Calu3 (cell line): ENCODE data around the gene IL6ST. TPM values are rescaled to one million over a fixed set of nuclear protein-coding genes. Genes with fewer than 3 reads are reported as not detected.

Experiments used
- BruUV-seq: library from RNA; stranded (reverse); fragments of 400-500 nt; replicated peaks from 2 replicates; lab custom pipeline; 2021; lab: Mats Ljungman, UMichigan
- CTCF ChIA-PET: fragments of 300-600 bp; sonication (Branson Sonifier 250); formaldehyde crosslinking; loops from one replicate; lab custom pipeline; 2022; ENCODE audit warnings: antibody characterized with exemption; lab: Charles Lee
- DNase-seq: peaks from one replicate; pipeline ENCODE4 v3.0.0; 2022
- H3K27ac Mint-ChIP-seq: one replicate; pipeline ENCODE4 v1.8.0; 2022; ENCODE audit warnings: mixed read lengths; ENCODE audit not compliant: unreplicated experiment
- H3K27me3 Mint-ChIP-seq: one replicate; pipeline ENCODE4 v1.8.0; 2022; ENCODE audit warnings: mixed read lengths; ENCODE audit not compliant: unreplicated experiment
- H3K36me3 Mint-ChIP-seq: one replicate; pipeline ENCODE4 v1.8.0; 2022; ENCODE audit warnings: mild to moderate bottlenecking, moderate library complexity, mixed read lengths; ENCODE audit not compliant: insufficient read depth, unreplicated experiment
- H3K4me1 Mint-ChIP-seq: one replicate; pipeline ENCODE4 v1.8.0; 2022; ENCODE audit warnings: mild to moderate bottlenecking, low read depth, mixed read lengths; ENCODE audit not compliant: unreplicated experiment
- H3K4me3 Mint-ChIP-seq: one replicate; pipeline ENCODE4 v1.8.0; 2022; ENCODE audit warnings: mild to moderate bottlenecking, low read depth, moderate library complexity, mixed read lengths; ENCODE audit not compliant: unreplicated experiment
- H3K9me3 Mint-ChIP-seq: one replicate; pipeline ENCODE4 v1.8.0; 2022; ENCODE audit warnings: low read depth, mixed read lengths; ENCODE audit not compliant: unreplicated experiment
- CTCF ChIP-seq: fragments of 200-600 bp; IDR thresholded peaks from one replicate; pipeline ENCODE4 v1.8.0; 2022; ENCODE audit warnings: antibody characterized with exemption; ENCODE audit not compliant: unreplicated experiment
- intact Hi-C: fragments of 100-400 bp; cut with micrococcal nuclease; formaldehyde crosslinking; loops from one replicate; pipeline ENCODE4 v1.10.0; 2022; ENCODE audit not compliant: unreplicated experiment
- total RNA-seq: library from RNA; stranded (reverse); gene quantifications from 2 replicates; pipeline ENCODE4 v1.2.3, GENCODE V29; 2022

Gene IL6ST
- total RNA-seq, 1 experiment from 2014 or later, result 100 TPM

GRCh38 chr5:55923177-55923771 is 71.5 kb downstream of the IL6ST start:
- Mint-ChIP-seq H3K36me3 (no peaks in the 10 kb centered on the region), H3K4me1 (peaks cover 17% of the 10 kb centered on the region), H3K27me3 (no peaks in the 10 kb centered on the region), H3K4me3 (peak overlapping the region; percentile 5), H3K9me3 (no peaks in the 10 kb centered on the region), H3K27ac (no peak overlapping the region)
- no TSS peak for BruUV-seq
- TF ChIP-seq CTCF, result no peak
- intact Hi-C loops, result loop anchor here (5.0 to 10.0 kb wide), 2 partner anchors 211 to 578 kb away; partner anchors contain the start of gene SLC38A9
- CTCF ChIA-PET, result interaction anchor here (0.6 to 1.2 kb wide), 2 partner anchors 13 to 1615 kb away, joined by 3 to 5 read pairs; no protein-coding TSS in a partner anchor
- no peak for DNase-seq

GRCh38 chr5:55921617-55922016 is 73.1 kb downstream of the IL6ST start:
- Mint-ChIP-seq H3K27ac (no peak overlapping the region), H3K36me3 (no peaks in the 10 kb centered on the region), H3K9me3 (no peaks in the 10 kb centered on the region), H3K4me3 (no peak overlapping the region), H3K4me1 (peaks cover 17% of the 10 kb centered on the region), H3K27me3 (no peaks in the 10 kb centered on the region)
- no TSS peak for BruUV-seq
- TF ChIP-seq CTCF, result no peak
- intact Hi-C loops, result loop anchor here (5.0 to 10.0 kb wide), 2 partner anchors 209 to 577 kb away; partner anchors contain the start of gene SLC38A9
- no peak for DNase-seq
- CTCF ChIA-PET, result no interaction called here

GRCh38 chr5:55920784-55921183 is 74.0 kb downstream of the IL6ST start:
- peak; percentile 39 for TF ChIP-seq CTCF
- Mint-ChIP-seq H3K9me3 (no peaks in the 10 kb centered on the region), H3K36me3 (no peaks in the 10 kb centered on the region), H3K27ac (no peak overlapping the region), H3K4me3 (no peak overlapping the region), H3K27me3 (no peaks in the 10 kb centered on the region), H3K4me1 (peaks cover 17% of the 10 kb centered on the region)
- CTCF ChIA-PET, result no interaction called here
- peak; percentile 29 for DNase-seq
- BruUV-seq, result no TSS peak
- intact Hi-C loops, result loop anchor here (5.0 to 10.0 kb wide), 2 partner anchors 208 to 576 kb away; partner anchors contain the start of gene SLC38A9

GRCh38 chr5:55919625-55920024 is 75.1 kb downstream of the IL6ST start:
- peaks cover 21% of the 10 kb centered on the region for H3K4me1 Mint-ChIP-seq
- TF ChIP-seq CTCF, result no peak
- no peak for DNase-seq
- no peaks in the 10 kb centered on the region for H3K9me3 Mint-ChIP-seq
- H3K4me3 Mint-ChIP-seq, result no peak overlapping the region
- H3K27ac Mint-ChIP-seq, result peak overlapping the region; percentile 20
- no peaks in the 10 kb centered on the region for H3K27me3 Mint-ChIP-seq
- intact Hi-C loops, result loop anchor here (5.0 to 10.0 kb wide), 2 partner anchors 207 to 575 kb away; partner anchors contain the start of gene SLC38A9
- H3K36me3 Mint-ChIP-seq, result no peaks in the 10 kb centered on the region
- CTCF ChIA-PET, result no interaction called here
- no TSS peak for BruUV-seq
